ENCODE data around the gene GARNL3.
A peak's percentile ranks its signal among the peaks of the same experiment; 100 is the strongest.

Gene GARNL3

GRCh38 chr9:127281891-127282290 lies 17.3 kb downstream of the GARNL3 start:
- Histone ChIP-seq H3K27ac (ENCODE audit: extremely low read depth, low read depth, low read length) (no peak overlapping the region), H3K9me3 (ENCODE audit: control insufficient read depth, insufficient read depth, low read depth, low read length) (no peaks in the 10 kb centered on the region), H3K4me1 (ENCODE audit: control insufficient read depth, insufficient read depth, low read length) (no peaks in the 10 kb centered on the region), H3K36me3 (ENCODE audit: control insufficient read depth in 2 of 2, insufficient read depth in 1 of 2, low read length in 2 of 2) (no peaks in the 10 kb centered on the region), H3K4me3 (ENCODE audit: low read depth, low read length) (no peak overlapping the region)
- CTCF ChIA-PET, result no interaction called here
- POLR2A ChIA-PET, result no interaction called here
- TF ChIP-seq ZNF18 (tag by site-specific recombination; IDR thresholded peaks at IDR 0.05), result no peak
- peak; percentile 44; the same call in 1 of the 2 replicates for TF ChIP-seq PRDM10 (tag by site-specific recombination; IDR thresholded peaks at IDR 0.05)

- TF ChIP-seq ZNF398 (tag by site-specific recombination; IDR thresholded peaks at IDR 0.05) (no peak), ZNF843 (tag by site-specific recombination; IDR thresholded peaks at IDR 0.05) (no peak), ZNF704 (tag by site-specific recombination; IDR thresholded peaks at IDR 0.05) (no peak), ZNF473 (tag by site-specific recombination; IDR thresholded peaks at IDR 0.05) (no peak), TSHZ1 (tag by site-specific recombination; IDR thresholded peaks at IDR 0.05; ENCODE audit: borderline replicate concordance) (no peak), ZNF449 (tag by site-specific recombination; IDR thresholded peaks at IDR 0.05) (no peak)
- ChIA-PET CTCF (no interaction called here), POLR2A (no interaction called here)
- no peaks in the 10 kb centered on the region for H3K4me1 ChIP-seq (ENCODE audit: control insufficient read depth, insufficient read depth, low read length)
- H3K9me3 ChIP-seq (ENCODE audit: control insufficient read depth, insufficient read depth, low read depth, low read length), result no peaks in the 10 kb centered on the region
- H3K4me3 ChIP-seq (ENCODE audit: low read depth, low read length), result no peak overlapping the region
- H3K27ac ChIP-seq (ENCODE audit: extremely low read depth, low read depth, low read length), result no peak overlapping the region
- no peaks in the 10 kb centered on the region for H3K36me3 ChIP-seq (ENCODE audit: control insufficient read depth in 2 of 2, insufficient read depth in 1 of 2, low read length in 2 of 2)
These were observed 18.0 kb downstream of the GARNL3 start for GRCh38 chr9:127282611-127283010.
